Small intestine (tissue), 7 donors: ENCODE data around the gene DOCK8. TPM values are rescaled to one million over a fixed set of nuclear protein-coding genes. Genes with fewer than 3 reads are reported as not detected.
A peak's percentile ranks its signal among the peaks of the same experiment; 100 is the strongest.

ENCODE experiments used
- DNase-seq, 2 donors: peaks; one replicate each; pipeline versions ENCODE4 v3.0.0 to v3.0.0-alpha.2; 2013
- FAIRE-seq: peaks from 2 replicates; lab custom pipeline; 2012; peaks lifted over from hg19 to GRCh38; lab: Jason Lieb, UNC
- H3K27ac ChIP-seq, 3 donors: one replicate each; pipeline ENCODE4 v1.5.1; 2013; ENCODE audit warnings: low read length in 2 of 3, mild to moderate bottlenecking in 2 of 3, control low read depth in 1 of 3, inconsistent platforms in 1 of 3, low read depth in 1 of 3, moderate library complexity in 1 of 3
- H3K27me3 ChIP-seq, 3 donors: one replicate each; pipeline ENCODE4 v1.6.1; 2013; ENCODE audit warnings: low read length in 3 of 3, inconsistent platforms in 1 of 3; ENCODE audit not compliant: control insufficient read depth in 3 of 3, insufficient read depth in 3 of 3
- H3K36me3 ChIP-seq, 3 donors: one replicate each; pipeline ENCODE4 v1.6.1; 2013; ENCODE audit warnings: low read length in 3 of 3, inconsistent platforms in 1 of 3, low read depth in 1 of 3, mild to moderate bottlenecking in 1 of 3, moderate library complexity in 1 of 3; ENCODE audit not compliant: control insufficient read depth in 3 of 3, insufficient read depth in 2 of 3
- H3K4me1 ChIP-seq, 3 donors: one replicate each; pipeline ENCODE4 v1.6.1; 2013; ENCODE audit warnings: low read length in 2 of 3, inconsistent platforms in 1 of 3, low read depth in 1 of 3, mild to moderate bottlenecking in 1 of 3, moderate library complexity in 1 of 3; ENCODE audit not compliant: control insufficient read depth in 3 of 3, insufficient read depth in 2 of 3
- H3K4me3 ChIP-seq, 3 donors: one replicate each; pipeline ENCODE4 v1.5.1; 2013; ENCODE audit warnings: low read length in 3 of 3, control low read depth in 1 of 3, inconsistent platforms in 1 of 3, low read depth in 1 of 3, mild to moderate bottlenecking in 1 of 3, moderate library complexity in 1 of 3
- H3K9me3 ChIP-seq, 2 donors: one replicate each; pipeline ENCODE4 v1.6.1; 2013; ENCODE audit warnings: low read depth in 1 of 2, low read length in 1 of 2; ENCODE audit not compliant: control insufficient read depth in 2 of 2, insufficient read depth in 1 of 2
- WGBS, 3 donors: extraction: QIAGEN DNeasy Blood & Tissue Kit; methylation state at CpG; one replicate each; pipeline ENCODE4 v1.1.7; 2013; 5-methylcytosine and 5-hydroxymethylcytosine counted together
- polyA plus RNA-seq, 4 donors: library from polyadenylated mRNA; stranded (reverse) in 3 of 4; unstranded in 1 of 4; fragments of 200-250 nt in 3 of 4; fragments of 120-200 nt in 1 of 4; gene quantifications; one replicate each; pipeline versions ENCODE4 v1.2.1 to v1.2.3, GENCODE V29; 2013
- donor health status: healthy with polysubstance abuse.
- donor health status: control.
- donor health status: control.
- donor health status: Bipolar disorder and iron deficiency.
- donor health status: healthy.

Gene DOCK8
- polyA plus RNA-seq, 4 donors: 2.2 to 20.8 (median 3.8) TPM

DNA sequence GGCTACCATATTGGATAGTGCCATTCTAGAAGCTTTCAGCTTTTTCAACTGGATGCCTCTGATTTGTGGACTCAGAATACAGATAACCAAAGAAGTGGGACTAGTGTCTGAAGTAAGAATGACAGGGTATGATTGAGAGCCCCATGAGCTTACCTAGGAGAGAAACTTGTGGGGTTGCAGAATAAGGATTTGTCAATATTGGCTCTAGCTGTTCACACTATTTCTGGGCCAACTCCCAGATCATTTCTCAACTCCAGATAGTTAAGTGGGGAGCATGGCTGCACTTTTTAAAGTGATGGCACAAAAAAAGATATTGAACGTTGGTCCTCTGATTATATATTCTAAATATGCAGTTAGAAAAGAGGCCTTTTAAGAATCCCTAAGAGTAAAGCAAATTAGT is 252.1 kb downstream of the DOCK8 start:
- Histone ChIP-seq H3K9me3 (no peaks in the 10 kb centered on the region), H3K4me1 (peaks cover 0 to 17% (median 3%) of the 10 kb centered on the region in 3 donors), H3K27me3 (no peaks in the 10 kb centered on the region), H3K4me3 (no peak overlapping the region), H3K36me3 (no peaks in the 10 kb centered on the region), H3K27ac (no peak overlapping the region)
- DNase-seq: no peak
- no peak for FAIRE-seq
- WGBS, 3 donors: 79 to 86% (median 80%) methylated on average over 1 of the region's 1 CpG

DNA sequence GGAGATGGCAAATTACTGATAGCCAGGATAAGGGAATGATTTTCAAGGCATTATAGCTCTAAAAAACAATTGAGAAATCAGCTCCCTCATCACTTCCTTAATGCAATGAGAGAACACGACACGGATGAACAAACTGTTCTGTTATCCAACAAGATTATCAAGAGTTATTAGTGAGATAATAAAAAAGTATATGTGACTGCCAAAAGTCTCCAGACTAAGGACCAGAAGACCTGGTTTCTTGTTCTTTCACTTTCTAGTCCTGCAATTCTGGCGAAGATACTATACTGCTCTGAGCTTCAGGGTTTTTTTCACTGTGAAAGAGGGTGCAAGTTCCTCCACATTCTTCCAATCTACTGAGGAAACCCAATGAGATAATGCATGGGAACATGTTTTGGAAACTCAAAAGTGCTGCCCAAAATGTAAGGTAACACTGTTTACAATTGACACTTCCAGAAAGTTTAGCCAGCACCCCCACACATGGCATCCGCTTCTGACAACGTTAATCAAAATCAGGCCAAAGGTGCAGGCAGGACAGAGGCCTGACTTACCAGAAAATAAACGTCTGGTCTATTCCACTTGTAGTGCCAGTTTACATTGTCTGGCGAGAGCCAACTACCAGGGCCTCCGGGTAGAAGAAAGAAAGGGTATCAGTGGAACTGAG is 254.2 kb downstream of the DOCK8 start:
- no peaks in the 10 kb centered on the region for H3K9me3 ChIP-seq
- H3K4me3 ChIP-seq: peak overlapping the region in 2 of 3 donors; percentile 9 to 27
- peaks cover 0 to 17% (median 3%) of the 10 kb centered on the region in 3 donors for H3K4me1 ChIP-seq
- H3K27me3 ChIP-seq: no peaks in the 10 kb centered on the region
- WGBS, 3 donors: 1 to 21% (median 8%) methylated on average over 8 of the region's 8 CpGs
- DNase-seq (peak; percentile 46 to 67), FAIRE-seq (no peak)
- peak overlapping the region; percentile 74 to 95 (median 85) for H3K27ac ChIP-seq
- no peaks in the 10 kb centered on the region for H3K36me3 ChIP-seq

DNA sequence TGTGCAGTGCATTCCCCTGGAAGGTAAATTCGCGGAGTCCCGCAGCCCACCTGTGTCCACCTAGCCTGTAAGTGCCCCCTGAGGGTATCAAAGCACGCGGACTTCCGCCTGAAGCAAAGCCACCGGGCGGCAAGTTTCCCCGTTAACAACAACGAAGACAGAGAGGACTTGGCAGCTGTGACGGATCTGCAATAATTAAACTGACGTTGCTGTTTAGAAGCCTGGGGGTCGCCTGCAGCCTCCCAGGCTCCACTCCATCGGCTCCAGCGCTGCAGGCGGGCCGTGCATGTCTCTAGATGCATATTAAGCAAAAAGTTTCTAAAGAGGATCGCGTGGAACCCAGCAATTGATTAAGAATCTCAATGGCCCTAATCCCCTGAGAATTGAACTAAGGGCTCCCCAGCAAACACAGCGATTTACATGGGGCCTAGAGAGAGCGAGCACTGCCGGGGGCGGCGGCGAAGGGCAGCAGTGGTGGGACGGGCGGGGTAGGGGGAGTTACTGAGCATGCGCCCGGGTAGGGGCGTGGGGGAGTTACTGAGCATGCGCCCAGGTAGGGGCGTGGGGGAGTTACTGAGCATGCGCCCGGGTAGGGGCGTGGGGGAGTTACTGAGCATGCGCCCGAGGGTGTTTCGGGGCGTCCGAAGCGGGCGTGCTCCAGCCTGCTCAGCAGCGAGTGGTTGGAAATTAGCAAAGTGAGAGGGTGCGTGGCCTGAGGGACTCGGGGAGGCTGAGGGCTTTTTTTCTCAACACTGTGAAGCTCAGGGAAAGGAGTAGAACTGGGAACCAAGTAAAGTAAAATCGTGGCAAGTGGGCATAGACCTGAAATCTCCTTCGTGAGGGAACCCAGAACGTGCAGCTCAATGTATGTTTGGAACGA is 255.2 kb downstream of the DOCK8 start:
- H3K27me3 ChIP-seq: no peaks in the 10 kb centered on the region
- H3K27ac ChIP-seq: peak overlapping the region; percentile 58 to 95 (median 85)
- DNase-seq (peak; percentile 93 to 97), FAIRE-seq (no peak)
- H3K4me3 ChIP-seq: peak overlapping the region; percentile 53 to 69 (median 59)
- H3K36me3 ChIP-seq: no peaks in the 10 kb centered on the region
- 1 to 3% (median 1%) methylated on average over 49 of the region's 49 CpGs for WGBS, 3 donors
- peaks cover 0 to 17% (median 3%) of the 10 kb centered on the region in 3 donors for H3K4me1 ChIP-seq
- H3K9me3 ChIP-seq: no peaks in the 10 kb centered on the region

DNA sequence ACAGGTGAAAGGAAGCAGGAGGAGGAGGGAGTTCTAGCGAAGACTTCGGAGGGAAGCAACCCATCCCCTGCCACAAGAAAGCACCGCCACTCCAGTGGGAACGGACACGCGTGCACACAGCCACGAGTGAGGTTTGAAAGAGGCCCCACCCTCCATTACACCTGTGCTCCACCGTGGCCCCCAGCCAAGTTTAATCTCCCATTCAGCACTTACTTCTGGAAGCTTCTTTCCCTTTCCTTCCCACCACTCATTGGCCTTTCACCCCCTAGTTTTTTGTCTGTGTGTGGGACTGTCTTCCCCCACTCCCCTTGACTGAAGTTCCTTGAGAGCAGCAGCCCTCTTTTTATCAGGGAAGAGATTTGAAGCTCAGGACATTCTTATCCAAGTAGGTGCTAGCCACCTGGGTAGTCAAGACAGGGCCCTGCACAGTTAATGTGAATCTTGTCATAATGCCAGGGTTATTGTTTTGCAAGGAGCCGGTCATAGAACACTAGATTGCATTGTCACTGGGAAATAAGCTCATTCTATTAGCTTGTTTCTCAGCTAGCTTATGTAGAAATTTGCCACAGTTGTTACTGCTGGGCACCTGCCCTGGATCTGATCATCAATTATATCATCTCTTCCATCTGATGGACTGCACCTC is 256.0 kb downstream of the DOCK8 start:
- 5 to 16% (median 13%) methylated on average over 9 of the region's 9 CpGs for WGBS, 3 donors
- Histone ChIP-seq H3K27me3 (no peaks in the 10 kb centered on the region), H3K27ac (peak overlapping the region; percentile 58 to 85 (median 73)), H3K4me3 (peak overlapping the region; percentile 2 to 59 (median 53)), H3K36me3 (no peaks in the 10 kb centered on the region), H3K9me3 (no peaks in the 10 kb centered on the region), H3K4me1 (peaks cover 0 to 17% (median 3%) of the 10 kb centered on the region in 3 donors)
- DNase-seq (peak in 1 of 2 donors; percentile 60), FAIRE-seq (no peak)

DNA sequence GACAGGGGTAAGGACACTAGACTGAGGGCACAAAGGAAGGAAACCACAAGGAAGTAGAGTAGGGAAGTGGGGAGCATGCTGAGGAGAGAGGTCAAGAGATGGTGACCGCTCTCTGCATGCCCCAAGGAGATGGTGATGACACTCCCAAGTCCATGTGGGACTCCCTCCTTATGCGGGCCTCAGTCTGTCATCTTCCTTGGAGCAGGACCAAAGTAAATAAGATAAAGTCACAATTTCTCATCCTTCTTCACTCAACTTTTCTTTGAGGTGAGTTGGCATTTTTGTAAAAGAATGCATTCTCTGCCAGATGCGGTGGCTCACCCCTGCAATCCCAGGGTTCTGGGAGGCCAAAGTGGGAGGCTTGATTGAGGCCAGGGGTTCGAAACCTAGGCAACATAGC is 256.7 kb downstream of the DOCK8 start:
- Histone ChIP-seq H3K4me3 (no peak overlapping the region), H3K36me3 (no peaks in the 10 kb centered on the region), H3K9me3 (no peaks in the 10 kb centered on the region), H3K4me1 (peaks cover 0 to 17% (median 3%) of the 10 kb centered on the region in 3 donors), H3K27ac (no peak overlapping the region), H3K27me3 (no peaks in the 10 kb centered on the region)
- WGBS, 3 donors: 66 to 82% (median 67%) methylated on average over 4 of the region's 4 CpGs
- no peak for DNase-seq
- no peak for FAIRE-seq

DNA sequence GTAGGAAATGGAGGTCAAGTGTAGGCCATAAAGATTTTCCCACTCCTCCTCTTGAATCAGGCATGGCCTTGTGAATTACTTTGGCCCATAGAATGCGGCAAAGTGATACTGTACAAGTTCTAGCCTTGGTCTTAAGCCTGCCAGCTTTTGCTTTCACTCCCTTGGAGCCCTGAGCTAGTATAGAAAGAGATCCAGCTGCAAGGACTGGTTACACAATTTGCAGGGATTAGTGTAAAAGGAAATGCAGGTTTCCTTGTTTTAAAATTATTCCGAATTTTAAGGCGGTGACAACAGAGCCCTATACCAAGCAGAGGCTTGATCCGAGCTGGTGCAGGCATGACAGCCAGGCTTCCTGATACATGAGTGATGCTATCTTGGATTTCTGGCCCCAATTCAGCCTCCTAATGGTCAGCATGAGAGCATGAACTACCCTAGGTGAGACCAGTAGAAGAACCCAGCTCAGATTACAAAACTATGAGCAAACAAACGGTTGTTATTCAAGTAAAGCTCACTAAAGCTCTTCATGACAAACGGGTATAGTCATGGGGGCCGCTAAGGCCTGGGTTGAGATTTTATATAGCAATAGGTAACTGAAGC is 257.9 kb downstream of the DOCK8 start:
- no peaks in the 10 kb centered on the region for H3K9me3 ChIP-seq
- WGBS, 3 donors: 69 to 84% (median 75%) methylated on average over 7 of the region's 7 CpGs
- no peak overlapping the region for H3K27ac ChIP-seq
- no peaks in the 10 kb centered on the region for H3K36me3 ChIP-seq
- H3K4me3 ChIP-seq: no peak overlapping the region
- no peak for DNase-seq
- H3K27me3 ChIP-seq: no peaks in the 10 kb centered on the region
- no peak for FAIRE-seq
- peaks cover 0 to 17% (median 3%) of the 10 kb centered on the region in 3 donors for H3K4me1 ChIP-seq

DNA sequence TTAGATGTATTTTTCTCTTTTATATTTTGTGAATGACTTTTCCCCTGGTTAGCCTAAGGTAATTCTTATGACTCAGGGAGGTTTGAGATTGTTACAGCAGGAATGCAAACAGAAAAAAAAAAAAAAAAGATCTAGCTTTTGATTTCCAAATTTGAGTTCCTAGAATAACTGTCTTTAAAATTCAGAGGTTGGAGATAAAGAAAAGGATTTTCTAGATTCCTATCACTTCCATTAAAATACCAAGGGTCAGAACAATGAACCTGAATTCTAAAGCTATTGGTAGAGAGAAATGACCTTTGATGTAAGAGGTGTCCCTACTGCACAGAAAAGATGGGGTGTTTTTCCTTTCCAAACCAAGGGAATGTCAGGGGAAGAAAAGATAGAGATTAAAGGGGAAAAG is 262.5 kb downstream of the DOCK8 start:
- DNase-seq: no peak
- Histone ChIP-seq H3K4me1 (no peaks in the 10 kb centered on the region), H3K27me3 (no peaks in the 10 kb centered on the region), H3K9me3 (no peaks in the 10 kb centered on the region), H3K4me3 (no peak overlapping the region), H3K36me3 (no peaks in the 10 kb centered on the region), H3K27ac (no peak overlapping the region)
- FAIRE-seq: no peak
